ENCODE results near the gene BMP7.

DNA sequence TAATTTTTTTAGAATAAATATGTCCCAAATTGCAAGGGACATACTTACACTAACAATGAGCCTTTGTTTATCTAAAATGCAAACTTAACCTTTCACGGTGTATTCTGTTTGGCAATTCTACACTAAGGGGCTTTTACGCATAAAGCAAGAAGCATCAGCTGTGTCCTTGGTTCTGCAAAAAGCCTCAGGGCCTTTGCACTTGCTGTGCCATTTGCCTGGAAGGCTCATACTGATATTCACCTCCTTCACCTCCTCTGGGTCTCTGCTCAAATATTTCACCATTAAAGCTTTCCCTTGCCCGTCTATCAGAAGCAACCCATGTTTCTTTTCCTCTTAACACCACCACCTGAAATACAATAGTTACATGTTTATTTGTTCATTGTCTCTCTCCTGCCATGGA is 8.9 kb upstream of the BMP7 start:
- TF ChIP-seq POLR2A (IDR thresholded peaks at IDR 0.05; ENCODE audit: low read depth, low read length) (no peak), TAF1 (IDR thresholded peaks at IDR 0.05; ENCODE audit: borderline replicate concordance, low read depth, low read length) (no peak), POLR2AphosphoS5 (IDR thresholded peaks at IDR 0.05; ENCODE audit: low read depth, low read length) (no peak)
